Islet of Langerhans (tissue), 1 donor: ENCODE results near the gene DOCK9.

Experiments used
- FAIRE-seq: peaks from one replicate; lab custom pipeline; 2011; peaks lifted over from hg19 to GRCh38; lab: Jason Lieb, UNC

DOCK9 gene

DNA sequence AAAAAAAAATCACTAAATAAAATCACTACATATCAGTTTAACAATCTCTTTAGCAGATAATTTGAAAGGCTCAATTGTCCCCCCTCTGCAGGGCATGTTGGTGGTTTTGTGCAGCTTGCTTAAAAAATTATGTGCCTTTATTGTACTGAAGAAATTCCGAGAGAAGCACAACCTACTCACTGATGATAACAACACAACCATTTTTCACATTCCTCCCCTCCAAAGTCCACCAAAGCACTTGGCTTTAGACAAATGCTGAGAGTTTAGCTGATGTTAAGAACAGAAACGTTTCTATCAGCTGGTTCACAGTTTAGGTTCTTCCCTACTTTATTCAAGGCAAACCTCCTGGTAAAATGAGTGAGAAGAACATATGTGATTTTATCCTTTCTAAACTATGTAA is 923 bp downstream of the DOCK9 start:
- FAIRE-seq = no peak

- FAIRE-seq = no peak
These were observed 1.5 kb downstream of the DOCK9 start for GRCh38 chr13:98976338-98976737.

DNA sequence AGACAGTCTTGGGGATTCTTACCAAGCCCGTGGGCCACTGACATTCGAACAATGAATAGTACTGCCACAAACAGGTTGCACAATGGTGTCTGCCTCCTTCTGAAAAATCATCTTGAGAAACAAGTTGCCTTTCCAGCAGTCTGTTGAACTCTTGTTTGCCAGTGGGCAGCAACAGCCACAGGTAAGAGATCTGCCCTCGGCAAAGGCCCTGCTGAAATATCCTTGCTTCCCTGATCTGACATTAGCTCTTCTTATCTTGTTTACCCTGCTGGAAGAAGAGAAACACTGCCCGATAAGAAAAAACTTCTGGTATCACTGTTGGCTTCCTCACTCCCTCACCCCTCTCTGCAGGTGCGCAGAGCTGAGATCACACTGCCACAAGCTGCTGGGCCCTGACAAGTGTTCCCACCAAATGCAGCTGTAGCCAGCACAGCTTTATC is 2.0 kb downstream of the DOCK9 start:
- no peak for FAIRE-seq

- no peak for FAIRE-seq
These were observed 3.8 kb downstream of the DOCK9 start for GRCh38 chr13:98974053-98974452.

GRCh38 chr13:98972627-98973026 is 5.2 kb downstream of the DOCK9 start:
- FAIRE-seq = no peak

DNA sequence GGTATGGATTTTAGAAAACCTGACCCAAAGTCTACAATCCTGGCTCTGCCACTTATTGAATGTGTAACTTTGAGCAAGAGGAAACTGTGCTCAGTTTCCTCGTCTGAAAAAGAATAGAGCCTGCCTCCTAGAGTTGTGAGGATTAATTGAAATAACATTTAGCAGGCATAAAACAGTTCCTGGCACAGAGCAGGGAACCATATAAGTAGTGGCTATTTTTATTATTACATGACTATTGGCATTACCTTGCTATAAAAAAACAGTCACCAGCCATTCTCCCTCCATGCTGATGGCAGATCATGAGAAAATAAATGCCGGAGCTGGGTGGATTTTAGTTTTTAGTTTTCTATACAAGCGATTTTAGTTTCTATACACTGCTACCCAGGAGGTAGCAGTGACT is 5.8 kb downstream of the DOCK9 start:
- FAIRE-seq = no peak

- no peak for FAIRE-seq
These were observed 7.5 kb downstream of the DOCK9 start for GRCh38 chr13:98970330-98970729.

DNA sequence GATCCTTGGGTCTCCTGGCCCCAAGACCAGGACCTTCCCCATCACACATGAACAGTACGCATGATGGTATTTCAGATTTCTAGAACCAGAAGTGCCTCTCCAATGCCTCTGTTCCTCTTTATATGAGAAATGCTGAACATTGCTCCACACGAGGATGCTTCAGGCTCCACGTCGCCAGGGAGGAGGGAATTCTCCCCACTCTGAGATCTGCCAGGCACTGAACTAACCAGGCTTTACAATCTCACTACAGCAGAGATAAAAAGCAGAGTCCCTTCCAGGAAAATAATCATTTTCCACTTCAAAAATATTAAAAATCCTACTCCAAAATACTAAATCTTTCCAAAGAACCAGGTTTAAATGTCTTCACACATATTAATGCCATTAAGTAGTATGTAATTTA is 10.4 kb downstream of the DOCK9 start:
- no peak for FAIRE-seq

- no peak for FAIRE-seq
These were observed 11.8 kb downstream of the DOCK9 start for GRCh38 chr13:98966019-98966418.

- FAIRE-seq = no peak
These were observed 12.5 kb downstream of the DOCK9 start for GRCh38 chr13:98965325-98965724.

DNA sequence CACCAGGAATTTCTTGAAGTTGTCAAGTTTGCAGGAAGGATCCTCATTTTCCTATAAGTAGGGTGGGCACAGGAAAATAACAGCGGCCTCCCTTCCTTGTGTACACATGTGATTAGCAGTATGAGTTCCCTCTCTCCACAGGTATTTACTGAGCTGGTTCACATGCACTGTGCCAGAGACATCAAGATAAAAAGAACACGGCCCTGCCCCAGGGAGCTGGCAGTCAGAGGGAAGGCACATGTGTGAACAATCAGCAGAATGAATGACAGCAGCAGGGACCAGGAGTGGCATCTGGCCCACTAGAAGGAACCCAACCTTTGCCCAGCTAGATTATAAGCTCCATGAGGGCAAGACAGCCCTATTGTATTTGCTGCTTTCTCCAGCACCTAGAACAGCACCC is 13.9 kb downstream of the DOCK9 start:
- no peak for FAIRE-seq

- FAIRE-seq = no peak
These were observed 14.8 kb downstream of the DOCK9 start for GRCh38 chr13:98962901-98963590.

GRCh38 chr13:98961503-98962105 is 16.3 kb downstream of the DOCK9 start:
- no peak for FAIRE-seq

DNA sequence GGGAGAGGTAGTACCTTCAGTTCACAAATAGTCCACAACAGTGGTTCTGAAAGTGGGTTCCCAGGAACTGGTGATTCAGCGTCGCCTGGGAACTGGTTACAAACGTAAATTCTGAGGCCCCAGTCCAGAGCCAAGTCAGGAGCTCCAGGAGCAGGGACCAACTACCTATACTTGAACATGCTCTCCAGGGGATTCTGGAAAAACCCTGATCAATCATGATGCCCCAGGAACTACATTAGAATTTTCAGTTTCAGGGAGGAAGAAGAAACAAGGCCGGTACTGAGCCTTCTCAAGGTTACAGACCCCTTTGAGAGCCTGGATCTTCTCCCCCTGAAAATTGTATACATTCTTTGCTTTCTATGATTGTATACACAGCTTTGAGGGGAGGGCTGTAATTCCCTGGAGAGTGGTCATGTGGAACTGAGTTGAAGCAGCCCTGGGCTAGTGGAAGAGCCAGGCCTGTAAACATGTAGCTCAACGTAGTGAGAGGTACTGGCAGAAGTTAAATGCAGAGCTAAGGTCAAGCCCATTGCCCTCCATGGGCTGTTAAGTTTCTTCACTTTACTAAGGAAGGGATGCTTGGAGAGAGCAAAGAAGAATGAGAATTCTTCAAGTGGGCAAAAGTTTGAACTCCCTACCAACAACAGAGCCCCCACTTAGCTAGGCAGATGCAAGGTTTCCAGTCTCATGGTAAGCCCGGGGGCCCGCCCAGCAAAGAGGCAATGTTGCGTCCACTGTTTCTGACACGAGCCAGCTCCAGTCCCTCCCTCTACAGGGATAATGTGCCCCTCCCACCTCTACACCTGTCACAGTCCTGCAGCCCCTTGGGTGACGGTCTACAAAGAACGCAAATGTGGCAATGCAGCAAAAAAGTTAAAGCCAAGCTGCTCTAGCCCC is 17.0 kb downstream of the DOCK9 start:
- no peak for FAIRE-seq

DNA sequence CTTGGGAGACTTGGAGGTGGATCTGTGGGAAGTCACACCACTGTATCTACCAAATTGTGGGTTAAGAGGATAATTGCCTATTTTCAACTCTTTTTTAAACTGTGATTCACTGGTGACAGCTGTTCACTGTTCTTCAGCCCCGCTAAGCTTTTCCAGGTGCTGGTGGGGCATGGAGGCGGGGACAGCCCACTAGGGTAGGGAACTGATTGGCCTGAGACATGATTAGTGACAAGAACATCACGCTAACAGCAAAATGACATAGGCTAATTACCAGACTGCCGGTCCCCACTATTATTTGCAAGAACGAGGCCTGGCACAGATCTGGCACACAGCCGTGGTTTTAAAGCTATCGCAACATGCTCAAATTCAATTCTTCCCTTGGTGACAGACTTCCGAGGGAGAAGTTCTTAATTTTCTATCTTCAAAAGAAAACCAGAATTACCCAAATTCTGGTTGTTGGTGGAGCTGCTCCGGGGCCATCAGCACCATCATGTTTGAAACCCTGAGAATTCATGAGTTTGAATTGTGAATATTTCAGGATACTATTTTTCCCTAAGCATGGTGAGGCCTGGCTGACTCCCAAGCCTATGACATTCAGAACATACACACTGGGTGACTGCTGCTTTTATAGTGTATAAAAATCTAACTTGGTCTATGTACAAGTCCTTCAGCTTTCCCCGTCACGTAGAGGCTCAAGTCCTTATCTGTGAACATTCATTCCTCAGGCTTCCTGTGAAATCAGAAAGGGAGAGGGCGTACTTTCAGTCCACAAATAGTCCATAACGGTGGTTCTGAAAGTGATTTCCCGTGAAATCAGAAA is 17.9 kb downstream of the DOCK9 start:
- FAIRE-seq = no peak

DNA sequence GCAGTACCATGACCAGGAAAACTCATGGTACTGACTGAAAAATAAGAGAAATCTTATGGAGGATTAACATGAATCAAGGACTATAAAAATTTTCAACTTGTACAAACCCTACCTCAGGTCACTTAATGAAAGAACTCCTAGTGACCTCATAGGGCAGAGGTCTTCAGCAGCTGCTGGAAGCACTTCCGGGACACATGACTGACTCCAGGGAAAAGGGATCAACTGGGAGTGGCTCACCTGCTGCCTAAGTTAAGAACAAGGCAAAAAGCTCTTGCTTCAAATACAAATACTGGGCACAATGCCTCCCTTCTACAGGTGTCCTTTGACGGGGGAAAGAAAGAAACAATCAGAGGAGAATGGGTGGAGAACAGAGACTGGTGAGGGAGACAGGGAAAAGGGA is 18.6 kb downstream of the DOCK9 start:
- no peak for FAIRE-seq

DNA sequence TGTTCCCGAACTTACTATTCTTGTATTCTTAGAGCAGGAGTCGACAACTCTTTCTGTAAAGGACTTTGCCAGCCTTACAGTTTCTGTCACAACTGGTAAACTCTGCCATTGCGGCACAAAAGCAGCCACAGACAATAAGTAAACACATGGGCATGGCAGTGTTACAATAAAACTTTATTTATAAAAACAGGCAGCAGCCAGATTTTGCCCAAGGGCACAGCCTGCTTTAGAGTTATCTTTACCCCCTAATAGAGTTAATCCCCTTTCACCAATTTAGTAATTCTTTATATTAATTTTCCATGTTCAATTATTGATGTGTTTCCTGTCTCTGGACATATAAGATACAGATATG is 19.4 kb downstream of the DOCK9 start:
- FAIRE-seq = no peak

- FAIRE-seq = no peak
These were observed 20.0 kb downstream of the DOCK9 start for GRCh38 chr13:98957731-98958442.

GRCh38 chr13:98955336-98955735 is 22.5 kb downstream of the DOCK9 start:
- FAIRE-seq = no peak

GRCh38 chr13:98954313-98954712 is 23.6 kb downstream of the DOCK9 start:
- no peak for FAIRE-seq

DNA sequence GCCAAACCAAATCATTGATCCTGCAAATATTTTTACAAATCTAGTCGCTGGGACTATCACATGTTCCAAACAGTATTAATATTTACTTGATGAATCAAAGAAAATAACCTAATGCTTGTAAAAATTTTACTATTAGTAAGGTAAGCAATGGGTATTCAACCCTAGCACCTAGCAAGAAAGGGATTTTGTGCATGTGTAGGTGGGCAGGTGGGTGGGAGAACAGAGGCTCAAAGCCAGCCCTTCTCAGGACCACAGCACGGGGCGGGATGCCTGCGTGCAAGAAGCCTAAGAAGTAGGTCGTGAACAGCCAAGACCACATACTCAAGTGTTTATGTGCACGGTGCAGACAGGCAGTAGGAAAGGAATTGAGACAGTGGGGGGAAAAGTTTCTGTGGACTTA is 26.6 kb downstream of the DOCK9 start:
- FAIRE-seq = no peak

- no peak for FAIRE-seq
These were observed 27.2 kb downstream of the DOCK9 start for GRCh38 chr13:98950705-98951104.
